SK-N-SH (cell line): ENCODE measurements around the gene CD3E.

Experiments used
- CTCF ChIP-seq: fragments of 200-600 bp; sonication (generic); IDR thresholded peaks from 2 replicates; pipeline ENCODE4 v1.6.1; 2017; ENCODE audit warnings: antibody characterized with exemption, mild to moderate bottlenecking, moderate library complexity
- FOXM1 ChIP-seq: IDR thresholded peaks from 2 replicates; pipeline ENCODE4 v1.4.0; 2012; ENCODE audit warnings: low read depth, mild to moderate bottlenecking
- POLR2AphosphoS5 ChIP-seq: IDR thresholded peaks from 2 replicates; pipeline ENCODE4 v1.6.1; 2012; ENCODE audit warnings: low read depth, low read length
- RAD21 ChIP-seq: IDR thresholded peaks from 2 replicates; pipeline ENCODE4 v1.6.1; 2012; ENCODE audit warnings: mild to moderate bottlenecking, low read length

DNA sequence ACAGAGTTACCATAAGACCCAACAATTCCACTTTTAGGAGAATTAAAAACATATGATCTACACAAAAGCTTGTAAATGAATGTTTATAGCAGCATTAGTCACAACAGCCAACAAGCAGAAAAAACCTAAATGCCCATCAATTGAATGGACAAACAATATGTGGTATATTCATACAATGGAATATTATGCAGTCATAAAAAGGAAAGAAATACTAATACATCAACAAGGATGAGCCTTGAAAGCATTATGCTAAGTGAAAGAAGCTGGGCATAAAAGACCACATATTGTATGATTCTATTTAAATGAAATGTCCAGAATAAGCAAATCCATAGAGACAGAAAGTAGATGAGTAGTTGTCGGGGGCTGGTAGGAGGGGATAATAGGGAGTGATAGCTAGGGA is 45.4 kb upstream of the CD3E start:
- no peak for TF ChIP-seq FOXM1
- no peak for TF ChIP-seq POLR2AphosphoS5
- TF ChIP-seq CTCF, result no peak
- no peak for TF ChIP-seq RAD21
